B cell (primary cell): Measurements from ENCODE around the gene ELOF1.

Experiments used
- CTCF ChIP-seq: fragments of 200-600 bp; IDR thresholded peaks from one replicate; pipeline ENCODE4 v1.8.0; 2022; ENCODE audit warnings: antibody characterized with exemption, mild to moderate bottlenecking
- EZH2 ChIP-seq: IDR thresholded peaks from 2 replicates; pipeline ENCODE4 v1.6.1; 2012; ENCODE audit warnings: borderline replicate concordance, low read depth, mild to moderate bottlenecking, moderate library complexity, low read length; ENCODE audit not compliant: insufficient read depth, poor library complexity, severe bottlenecking

- no peak for TF ChIP-seq CTCF
- TF ChIP-seq EZH2 = no peak
Observed at GRCh38 chr19:11547929-11548700, 10.9 kb downstream of the ELOF1 start.
